NT2/D1 (cell line): ENCODE measurements around the gene MCCC2.

ENCODE experiments used
- YY1 ChIP-seq: IDR thresholded peaks from 2 replicates; pipeline ENCODE4 v1.6.1; 2011; ENCODE audit not compliant: insufficient read length, insufficient read depth
- ZNF274 ChIP-seq: IDR thresholded peaks from 2 replicates; pipeline ENCODE4 v1.6.1; 2011; ENCODE audit warnings: mild to moderate bottlenecking, low read depth, low read length

DNA sequence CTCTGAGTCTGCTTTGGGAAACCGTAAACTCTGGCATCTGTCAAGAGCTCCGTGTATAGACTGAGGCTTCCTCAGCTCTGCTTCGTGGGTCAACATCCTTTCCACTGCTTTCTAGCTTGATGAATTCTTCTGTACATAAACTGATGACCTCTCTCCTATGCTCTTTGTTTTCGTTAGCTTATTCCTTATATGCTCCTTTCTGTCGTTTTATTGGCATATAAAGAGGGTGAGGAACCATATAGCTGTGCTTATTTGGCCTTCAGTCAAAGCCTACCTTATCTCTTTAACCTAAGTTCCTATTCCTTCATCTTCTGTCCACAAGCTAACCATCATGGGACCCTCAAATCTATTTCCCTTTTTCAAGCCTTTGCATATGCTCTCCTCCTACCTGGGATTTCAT, 92.6 kb downstream of the MCCC2 start:
- TF ChIP-seq YY1 (no peak), ZNF274 (no peak)
